Dermis microvascular lymphatic vessel endothelial cell (primary cell): ENCODE data around the gene TMEM139. TPM values are rescaled to one million over a fixed set of nuclear protein-coding genes. Genes with fewer than 3 reads are reported as not detected.

Source experiments
- DNase-seq, 2 donors: peaks; one replicate each; pipeline versions ENCODE4 v3.0.0 to v3.0.0-alpha.2; 2010; ENCODE audit warnings: low read depth in 2 of 2
- total RNA-seq: library from RNA; depleted of rRNA; stranded (reverse); fragments of >200 nt; gene quantifications from 2 replicates; pipeline ENCODE4 v1.2.1, GENCODE V29; 2014

Gene TMEM139
- total RNA-seq = not detected in 2 replicates

- DNase-seq = no peak
Measured at GRCh38 chr7:143284591-143285469, at the start of gene TMEM139. TSS of gene TMEM139 (plus strand) at chr7:143284958. CDS start at chr7:143285958, 1,000 bp downstream.

GRCh38 chr7:143235561-143235960 lies 49.2 kb upstream of the TMEM139 start:
- no peak for DNase-seq

GRCh38 chr7:143236408-143236990 lies 48.3 kb upstream of the TMEM139 start:
- DNase-seq = no peak

- DNase-seq = no peak
Measured at GRCh38 chr7:143237366-143237765, 47.4 kb upstream of the TMEM139 start.

GRCh38 chr7:143238289-143238980 lies 46.3 kb upstream of the TMEM139 start:
- DNase-seq = no peak

- no peak for DNase-seq
Measured at GRCh38 chr7:143239813-143240212, 44.9 kb upstream of the TMEM139 start.

- DNase-seq = peak; percentile 72 to 85
Measured at GRCh38 chr7:143240291-143241168, 44.2 kb upstream of the TMEM139 start.

GRCh38 chr7:143242306-143242705 lies 42.5 kb upstream of the TMEM139 start:
- no peak for DNase-seq

GRCh38 chr7:143243111-143243510 lies 41.6 kb upstream of the TMEM139 start:
- no peak for DNase-seq

- DNase-seq = no peak
Measured at GRCh38 chr7:143243614-143244013, 41.1 kb upstream of the TMEM139 start.

- DNase-seq = no peak
Measured at GRCh38 chr7:143244321-143244720, 40.4 kb upstream of the TMEM139 start.

GRCh38 chr7:143245123-143245522 lies 39.6 kb upstream of the TMEM139 start:
- DNase-seq = peak in 1 of 2 donors; percentile 34

- DNase-seq = no peak
Measured at GRCh38 chr7:143247372-143247771, 37.4 kb upstream of the TMEM139 start.

- no peak for DNase-seq
Measured at GRCh38 chr7:143248761-143249354, 35.9 kb upstream of the TMEM139 start.

GRCh38 chr7:143250199-143250598 lies 34.6 kb upstream of the TMEM139 start:
- no peak for DNase-seq

GRCh38 chr7:143250822-143251221 lies 33.9 kb upstream of the TMEM139 start:
- no peak for DNase-seq

GRCh38 chr7:143252006-143252405 lies 32.8 kb upstream of the TMEM139 start:
- no peak for DNase-seq

- DNase-seq = no peak
Measured at GRCh38 chr7:143255564-143255963, 29.2 kb upstream of the TMEM139 start.

GRCh38 chr7:143256325-143256724 lies 28.4 kb upstream of the TMEM139 start:
- DNase-seq = no peak

GRCh38 chr7:143256932-143257331 lies 27.8 kb upstream of the TMEM139 start:
- DNase-seq = no peak

GRCh38 chr7:143257501-143257900 lies 27.3 kb upstream of the TMEM139 start:
- DNase-seq = no peak
